ENCODE data around the gene SOX9. TPM values are rescaled to one million over a fixed set of nuclear protein-coding genes. Genes with fewer than 3 reads are reported as not detected.

The SOX9 gene
- total and polyA plus RNA-seq, 2 of the 8 experiments (the other 6 are each of a cell fraction or from before 2014, with no cell fraction given): 1.9 to 4.9 TPM

- Histone ChIP-seq H3K4me1 (replicated peaks in 1 of 4; ENCODE audit: control insufficient read depth in 3 of 4, insufficient read depth in 4 of 4, low read length in 3 of 4) (peaks cover 2 to 24% (median 10%) of the 10 kb centered on the region in 4 experiments), H3K4me3 (ENCODE audit: extremely low read depth in 1 of 4, insufficient read depth in 2 of 4, low read depth in 3 of 4, low read length in 4 of 4) (no peak overlapping the region), H2BK20ac (ENCODE audit: low read length) (no peak overlapping the region), H3K36me3 (ENCODE audit: control insufficient read depth in 2 of 4, insufficient read depth in 4 of 4, low read length in 3 of 4) (no peaks in the 10 kb centered on the region), H2AK5ac (ENCODE audit: low read depth, low read length) (no peak overlapping the region), H3K79me1 (ENCODE audit: low read depth, low read length) (no peaks in the 10 kb centered on the region), H2BK15ac (ENCODE audit: low read length) (no peak overlapping the region), H4K5ac (ENCODE audit: insufficient read length, low read depth, low read length) (no peak overlapping the region), H3K23me2 (ENCODE audit: low read depth, low read length) (no peaks in the 10 kb centered on the region; the same call in 1 of the 2 replicates), H3K9ac (replicated peaks in 1 of 4; ENCODE audit: extremely low read depth in 1 of 4, low read depth in 3 of 4, low read length in 3 of 4) (no peak overlapping the region), H2BK12ac (ENCODE audit: low read depth, low read length) (no peak overlapping the region), H3K4me2 (ENCODE audit: insufficient read depth in 1 of 2, low read depth in 2 of 2, low read length in 2 of 2) (no peak overlapping the region), H3K27me3 (replicated peaks in 1 of 4; ENCODE audit: control insufficient read depth in 3 of 4, extremely low read depth in 1 of 4, insufficient read depth in 3 of 4, low read length in 3 of 4) (no peaks in the 10 kb centered on the region), H2BK5ac (ENCODE audit: low read depth, low read length) (no peak overlapping the region), H4K20me1 (replicated peaks in 1 of 2; ENCODE audit: control insufficient read depth in 1 of 2, insufficient read depth in 2 of 2, low read length in 2 of 2) (no peaks in the 10 kb centered on the region), H4K8ac (ENCODE audit: extremely low read depth, insufficient read depth, low read length) (no peak overlapping the region), H2BK120ac (replicated peaks; ENCODE audit: low read depth, low read length) (no peak overlapping the region), H3K79me2 (ENCODE audit: control insufficient read depth in 1 of 2, insufficient read depth in 2 of 2, low read length in 2 of 2) (no peaks in the 10 kb centered on the region), H3K4ac (replicated peaks; ENCODE audit: insufficient read length, low read depth, low read length) (no peak overlapping the region), H3K9me3 (ENCODE audit: insufficient read depth in 2 of 2, low read depth in 1 of 2, low read length in 1 of 2) (no peaks in the 10 kb centered on the region), H2AFZ (ENCODE audit: low read length) (no peak overlapping the region), H3K56ac (replicated peaks; ENCODE audit: insufficient read length, low read depth, low read length) (no peak overlapping the region), H3K23ac (ENCODE audit: insufficient read length) (no peak overlapping the region), H3K14ac (ENCODE audit: insufficient read length) (no peak overlapping the region), H4K91ac (replicated peaks; ENCODE audit: insufficient read length, low read length) (no peak overlapping the region), H3K18ac (ENCODE audit: extremely low read depth, low read length) (no peak overlapping the region), H3K27ac (ENCODE audit: low read depth, low read length) (no peak overlapping the region)
- ChIA-PET CTCF (ENCODE audit: partially characterized antibody) (no interaction called here), POLR2A (ENCODE audit: partially characterized antibody) (no interaction called here)
- FAIRE-seq: no peak
- WGBS, 2 experiments (ENCODE audit: extremely low coverage in 1 of 2, insufficient coverage in 1 of 2, insufficient read length in 1 of 2, insufficient replicate concordance in 2 of 2, low coverage in 1 of 2, low lambda C conversion rate in 2 of 2, missing lambda C conversion rate in 1 of 2): 82% methylated on average over 4 of the region's 4 CpGs; no CpG with 5 or more reads in 1 of the 2 experiments
- no peak for TF ChIP-seq JUN (IDR thresholded peaks at IDR 0.05; ENCODE audit: low read depth, low read length)
- no peak for TF ChIP-seq GTF2F1 (IDR thresholded peaks at IDR 0.05; ENCODE audit: borderline replicate concordance, low read depth, low read length)
- TF ChIP-seq EZH2 (IDR thresholded peaks at IDR 0.05; ENCODE audit: low read depth, low read length, severe bottlenecking): no peak
- no peak for TF ChIP-seq POLR2A (IDR thresholded peaks at IDR 0.05; ENCODE audit: control extremely low read depth in 1 of 2, low read depth in 2 of 2, low read length in 2 of 2)
- TF ChIP-seq CREB1 (IDR thresholded peaks at IDR 0.05): no peak
- no peak for DNase-seq (ENCODE audit: low read depth in 1 of 2, low spot score in 2 of 2)
Observed at GRCh38 chr17:72169823-72170222, 49.0 kb downstream of the SOX9 start.
